Adrenal gland (tissue), 5 donors: ENCODE measurements around the gene KBTBD12.

Experiments
- CTCF ChIP-seq, 6 experiments: fragments of 450-650 bp in 4 of 6; fragments of 200-600 bp in 2 of 6; sonication (generic) in 1 of 6; IDR thresholded peaks; 1 replicate in 5 of 6; 2 replicates in 1 of 6; pipeline versions ENCODE4 v1.5.1 to v1.8.0; 2016 to 2021; ENCODE audit warnings: antibody characterized with exemption in 6 of 6, mild to moderate bottlenecking in 2 of 6, moderate library complexity in 1 of 6
- POLR2A ChIP-seq, 2 donors: fragments of 450-650 bp; IDR thresholded peaks; one replicate each; pipeline ENCODE4 v1.6.1; 2017; ENCODE audit warnings: antibody characterized with exemption in 2 of 2, mild to moderate bottlenecking in 2 of 2, moderate library complexity in 1 of 2
- donor health status: DM: no; HTN: no; CAD: no.

- TF ChIP-seq CTCF (IDR thresholded peaks at IDR 0.05) (no peak), POLR2A (IDR thresholded peaks at IDR 0.05) (no peak)
These were observed 49.8 kb downstream of the KBTBD12 start for GRCh38 chr3:127964816-127965215.
